Lower leg skin (tissue), 4 donors: ENCODE data around the gene DMD. TPM values are rescaled to one million over a fixed set of nuclear protein-coding genes. Genes with fewer than 3 reads are reported as not detected.

Experiments
- DNase-seq, 2 donors: peaks; one replicate each; pipeline ENCODE4 v3.0.0-alpha.2; 2019; ENCODE audit warnings: low spot score in 2 of 2
- H3K4me3 ChIP-seq: fragments of 200-600 bp; sonication (generic); 2 replicates; pipeline ENCODE4 v1.5.1; 2017; ENCODE audit warnings: mild to moderate bottlenecking, low read depth; ENCODE audit not compliant: poor library complexity, severe bottlenecking
- CTCF ChIP-seq, 3 donors: fragments of 450-650 bp; IDR thresholded peaks; one replicate each; pipeline ENCODE4 v1.5.1; 2016; ENCODE audit warnings: antibody characterized with exemption in 3 of 3, mild to moderate bottlenecking in 3 of 3, moderate library complexity in 2 of 3
- POLR2A ChIP-seq, 2 donors: fragments of 450-650 bp; IDR thresholded peaks; one replicate each; pipeline ENCODE4 v1.6.1; 2016 to 2017; ENCODE audit warnings: antibody characterized with exemption in 2 of 2, mild to moderate bottlenecking in 1 of 2, moderate library complexity in 1 of 2
- WGBS, 2 donors: methylation state at CpG; one replicate each; pipeline ENCODE4 v1.1.5; 2018; 5-methylcytosine and 5-hydroxymethylcytosine counted together
- intact Hi-C: fragments of 100-400 bp; cut with DNase I; formaldehyde crosslinking; loops from one replicate; pipeline ENCODE4 v1.15.0; 2023; ENCODE audit warnings: low total_unique reads
- total RNA-seq, 4 donors: library from RNA; depleted of rRNA; stranded (reverse); fragments of >200 nt; gene quantifications; one replicate each; pipeline ENCODE4 v1.1.0, GENCODE V29; 2016

The DMD gene
- total RNA-seq, 4 donors from 2014 or later, result 23.0 to 27.5 (median 26.7) TPM

DNA sequence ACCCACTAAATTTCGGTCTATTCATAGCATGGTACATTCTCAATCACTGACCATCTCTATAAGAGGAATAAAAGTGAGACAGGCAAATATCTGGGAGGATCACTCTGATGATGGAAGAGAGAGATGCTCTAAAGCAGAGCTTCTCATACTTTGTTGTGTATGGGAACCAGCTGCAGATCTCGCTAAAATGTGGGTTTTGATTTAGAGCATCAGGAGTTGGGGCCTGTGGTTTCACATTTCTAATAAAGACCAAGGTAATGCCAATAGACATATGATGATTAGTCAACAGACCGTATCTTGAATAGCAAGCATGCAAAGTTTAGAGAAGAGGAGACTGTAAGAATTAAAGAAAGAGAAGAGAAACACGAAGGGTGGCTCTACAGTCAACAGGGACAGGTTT is 2032.1 kb downstream of the DMD start:
- WGBS, 2 donors, result 67 to 91% methylated on average over 4 of the region's 4 CpGs
- H3K4me3 ChIP-seq, result no peak overlapping the region
- intact Hi-C loops, result no loop called here
- TF ChIP-seq CTCF (IDR thresholded peaks at IDR 0.05) (no peak), POLR2A (IDR thresholded peaks at IDR 0.05) (no peak)
- DNase-seq, result no peak

- 66 to 98% methylated on average over 2 of the region's 2 CpGs for WGBS, 2 donors
- intact Hi-C loops, result no loop called here
- DNase-seq, result no peak
Observed at GRCh38 chrX:31178769-31179125, 2032.6 kb downstream of the DMD start.

GRCh38 chrX:31178064-31178768 is 2033.1 kb downstream of the DMD start:
- H3K4me3 ChIP-seq, result no peak overlapping the region
- WGBS, 2 donors, result 73 to 92% methylated on average over 6 of the region's 6 CpGs
- intact Hi-C loops, result no loop called here
- no peak for DNase-seq
- no peak for TF ChIP-seq CTCF (IDR thresholded peaks at IDR 0.05)
- no peak for TF ChIP-seq POLR2A (IDR thresholded peaks at IDR 0.05)

More at GRCh38 chrX:31178769-31179125, 2032.6 kb downstream of the DMD start:
- no peak overlapping the region for H3K4me3 ChIP-seq
- TF ChIP-seq POLR2A (IDR thresholded peaks at IDR 0.05), result no peak
- TF ChIP-seq CTCF (IDR thresholded peaks at IDR 0.05), result no peak

DNA sequence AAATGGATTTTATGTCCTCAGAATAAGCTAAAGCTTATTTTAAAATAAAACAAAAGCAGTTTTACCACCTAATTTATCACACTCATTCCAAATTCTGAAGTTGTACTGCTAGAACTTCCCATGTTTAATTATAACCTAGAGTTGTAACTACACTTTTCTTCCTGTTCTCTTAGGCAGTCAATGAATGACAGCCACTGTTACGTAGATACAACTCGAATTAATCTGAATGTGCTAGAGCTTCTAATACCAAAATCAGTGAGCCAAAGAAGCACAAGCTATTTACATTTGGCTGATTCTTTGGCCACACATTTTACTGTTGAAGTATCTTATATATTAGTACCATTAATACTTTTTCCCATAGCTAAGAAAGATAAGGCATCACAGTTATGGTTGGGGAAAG is 2040.6 kb downstream of the DMD start:
- no peak for DNase-seq
- intact Hi-C loops, result no loop called here
- 77 to 96% methylated on average over 2 of the region's 2 CpGs for WGBS, 2 donors
- TF ChIP-seq POLR2A (IDR thresholded peaks at IDR 0.05) (no peak), CTCF (IDR thresholded peaks at IDR 0.05) (no peak)
- H3K4me3 ChIP-seq, result no peak overlapping the region

DNA sequence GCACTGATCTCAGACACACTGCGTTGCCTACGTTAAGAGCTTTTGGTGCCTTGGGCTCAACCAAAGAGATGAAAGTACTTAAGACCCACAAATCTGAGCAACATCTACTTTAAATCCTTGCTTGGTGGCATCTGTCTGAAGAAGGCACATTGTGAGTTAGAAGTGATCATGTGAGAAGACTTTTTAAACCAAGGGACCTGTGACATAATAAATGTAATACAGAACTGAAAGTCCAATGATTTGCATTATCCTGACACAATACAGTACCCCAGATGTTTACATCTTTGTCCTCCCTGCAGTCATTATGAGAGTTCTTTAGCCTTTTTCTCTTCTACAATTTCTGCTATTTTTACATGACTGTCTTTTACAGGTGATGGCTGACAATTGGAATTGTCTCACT is 2042.8 kb downstream of the DMD start:
- no peak overlapping the region for H3K4me3 ChIP-seq
- DNase-seq, result no peak
- 71 to 93% methylated on average over 2 of the region's 2 CpGs for WGBS, 2 donors
- intact Hi-C loops, result no loop called here
- TF ChIP-seq POLR2A (IDR thresholded peaks at IDR 0.05), result no peak
- no peak for TF ChIP-seq CTCF (IDR thresholded peaks at IDR 0.05)

- WGBS, 2 donors, result 82 to 84% methylated on average over 5 of the region's 5 CpGs
- intact Hi-C loops, result no loop called here
- TF ChIP-seq POLR2A (IDR thresholded peaks at IDR 0.05), result no peak
- no peak for TF ChIP-seq CTCF (IDR thresholded peaks at IDR 0.05)
- DNase-seq, result no peak
- H3K4me3 ChIP-seq, result no peak overlapping the region
Observed at GRCh38 chrX:31166832-31167231, 2044.5 kb downstream of the DMD start.
